GM12873 (cell line): ENCODE data around the gene RNF217.

Source experiments
- TF ChIP-seq, protein P1 (sequence below): IDR thresholded peaks from 2 replicates; pipeline ENCODE4 v1.5.1; 2012; ENCODE audit warnings: low read depth, mild to moderate bottlenecking, moderate library complexity, low read length, control low read depth; ENCODE audit not compliant: insufficient read depth; ENCODE audit errors: missing control alignments

Gene RNF217

DNA sequence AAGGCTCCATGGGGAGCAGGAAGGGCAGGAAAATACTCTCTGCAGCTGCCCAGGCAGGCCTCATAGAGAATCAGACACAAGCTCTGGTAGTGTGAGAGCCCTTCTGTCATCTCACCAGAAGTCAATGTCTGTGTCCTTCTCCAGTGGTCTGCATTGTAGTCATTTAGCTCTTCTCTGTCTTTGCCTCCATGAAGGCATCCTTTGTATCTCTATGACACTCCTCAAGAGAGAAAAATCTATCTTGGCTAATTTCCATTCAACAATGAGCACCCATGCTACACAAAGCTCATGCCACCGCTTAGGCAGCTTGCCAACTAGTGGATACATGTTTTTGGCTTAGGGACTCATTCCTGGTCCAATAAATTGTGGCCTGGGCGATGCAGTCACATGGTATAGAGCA is 92.1 kb downstream of the RNF217 start:
- TF ChIP-seq, protein P1, sequence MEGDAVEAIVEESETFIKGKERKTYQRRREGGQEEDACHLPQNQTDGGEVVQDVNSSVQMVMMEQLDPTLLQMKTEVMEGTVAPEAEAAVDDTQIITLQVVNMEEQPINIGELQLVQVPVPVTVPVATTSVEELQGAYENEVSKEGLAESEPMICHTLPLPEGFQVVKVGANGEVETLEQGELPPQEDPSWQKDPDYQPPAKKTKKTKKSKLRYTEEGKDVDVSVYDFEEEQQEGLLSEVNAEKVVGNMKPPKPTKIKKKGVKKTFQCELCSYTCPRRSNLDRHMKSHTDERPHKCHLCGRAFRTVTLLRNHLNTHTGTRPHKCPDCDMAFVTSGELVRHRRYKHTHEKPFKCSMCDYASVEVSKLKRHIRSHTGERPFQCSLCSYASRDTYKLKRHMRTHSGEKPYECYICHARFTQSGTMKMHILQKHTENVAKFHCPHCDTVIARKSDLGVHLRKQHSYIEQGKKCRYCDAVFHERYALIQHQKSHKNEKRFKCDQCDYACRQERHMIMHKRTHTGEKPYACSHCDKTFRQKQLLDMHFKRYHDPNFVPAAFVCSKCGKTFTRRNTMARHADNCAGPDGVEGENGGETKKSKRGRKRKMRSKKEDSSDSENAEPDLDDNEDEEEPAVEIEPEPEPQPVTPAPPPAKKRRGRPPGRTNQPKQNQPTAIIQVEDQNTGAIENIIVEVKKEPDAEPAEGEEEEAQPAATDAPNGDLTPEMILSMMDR, result no peak

DNA sequence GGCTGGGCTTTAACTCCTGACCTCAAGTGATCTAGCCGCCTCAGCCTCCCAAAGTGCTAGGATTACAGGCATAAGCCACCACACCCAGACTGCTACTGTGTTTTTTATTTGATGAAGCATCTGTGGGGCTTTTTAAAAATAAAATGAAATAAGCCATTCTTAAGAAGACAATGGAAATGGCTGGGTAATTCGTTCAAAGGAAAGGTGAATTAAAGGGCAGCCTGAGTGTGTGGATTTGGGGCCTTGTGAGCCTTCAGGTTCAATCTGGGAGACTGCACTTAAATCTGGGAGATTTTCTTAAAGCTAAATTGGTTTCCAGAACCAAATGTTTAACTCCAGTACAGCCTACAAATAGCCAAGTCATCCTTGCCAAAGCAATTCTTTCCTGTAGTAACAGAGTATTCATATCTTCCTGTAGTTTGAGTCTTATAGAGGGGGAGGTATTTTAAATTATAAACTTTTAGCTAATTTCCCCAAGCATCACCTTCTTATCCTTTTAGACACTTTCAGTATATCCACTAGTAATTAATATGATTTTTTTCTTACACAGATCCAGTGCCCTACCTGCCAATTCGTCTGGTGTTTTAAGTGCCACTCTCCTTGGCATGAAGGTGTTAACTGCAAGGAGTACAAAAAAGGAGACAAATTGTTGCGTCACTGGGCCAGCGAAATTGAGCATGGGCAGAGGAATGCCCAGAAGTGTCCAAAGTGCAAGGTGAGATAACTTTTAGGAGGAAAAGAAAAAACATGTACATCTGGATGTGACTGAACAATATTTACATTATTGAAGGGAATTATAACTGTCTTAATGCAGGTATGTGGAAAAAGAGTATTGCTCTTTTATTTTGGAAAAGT is 95.4 kb downstream of the RNF217 start:
- TF ChIP-seq, protein P1, result no peak

GRCh38 chr6:125058546-125058945 is 96.3 kb downstream of the RNF217 start:
- TF ChIP-seq, protein P1, result no peak

- TF ChIP-seq, protein P1, result no peak
Measured at GRCh38 chr6:125063307-125063706, 101.1 kb downstream of the RNF217 start.

DNA sequence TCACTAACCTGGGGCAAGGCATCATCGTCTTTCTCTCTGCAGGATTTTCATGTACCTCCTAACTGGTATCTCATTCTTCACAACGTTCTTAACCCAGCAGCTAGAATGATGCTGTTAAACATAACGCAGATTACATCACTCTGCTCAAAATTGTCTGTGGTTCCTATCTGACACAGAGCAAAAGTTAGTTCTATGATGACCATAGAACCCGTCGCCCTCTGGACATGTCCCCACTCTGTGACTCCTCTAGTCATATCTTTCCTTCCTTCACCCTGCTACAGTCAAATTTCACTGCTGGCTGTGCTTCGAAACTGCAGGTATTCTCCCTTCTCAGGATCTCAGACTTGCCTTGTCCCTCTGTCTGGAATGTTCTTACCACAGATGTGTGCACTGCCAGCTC is 103.9 kb downstream of the RNF217 start:
- TF ChIP-seq, protein P1, result no peak

- TF ChIP-seq, protein P1, result no peak
Measured at GRCh38 chr6:125066964-125067363, 104.7 kb downstream of the RNF217 start.

DNA sequence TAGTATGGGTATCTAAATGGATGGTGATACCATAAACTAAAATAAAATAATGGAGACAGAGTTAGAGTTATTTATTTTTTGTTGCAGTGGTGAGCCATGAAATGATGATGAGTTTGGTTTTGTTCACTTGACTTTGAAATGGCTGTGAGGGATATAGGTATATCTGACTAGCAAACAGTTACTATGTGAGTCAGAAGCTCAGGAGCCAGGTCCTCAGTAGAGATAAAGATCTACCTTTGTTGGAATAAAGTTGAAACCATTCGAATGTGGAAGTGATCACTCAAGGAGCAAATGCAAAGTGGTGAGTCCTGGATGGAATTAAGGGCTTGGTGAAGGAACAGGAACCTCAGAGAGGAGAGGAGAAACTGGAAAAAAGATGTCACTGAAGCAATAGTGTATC is 105.3 kb downstream of the RNF217 start:
- TF ChIP-seq, protein P1, result no peak
